ENCODE data around the gene PRDM13. TPM values are rescaled to one million over a fixed set of nuclear protein-coding genes. Genes with fewer than 3 reads are reported as not detected.

Gene PRDM13
- total RNA-seq, 1 donor from 2014 or later: not detected

- peaks cover 5% of the 10 kb centered on the region for H3K36me3 ChIP-seq (ENCODE audit: insufficient read depth, low read length)
- no peak overlapping the region for H3K4me3 Mint-ChIP-seq (ENCODE audit: unreplicated experiment)
- FAIRE-seq: peak; percentile 37
- H3K9me3 ChIP-seq (ENCODE audit: insufficient read depth, low read depth, low read length): no peaks in the 10 kb centered on the region
- peaks cover 2% of the 10 kb centered on the region for H3K4me1 Mint-ChIP-seq (ENCODE audit: low read depth, unreplicated experiment)
- H3K27me3 Mint-ChIP-seq (ENCODE audit: low read depth, unreplicated experiment): no peaks in the 10 kb centered on the region
- H3K4me2 ChIP-seq (ENCODE audit: low read length): no peak overlapping the region
- no peak overlapping the region for H2AFZ ChIP-seq (ENCODE audit: low read depth, low read length)
- peaks cover 52% of the 10 kb centered on the region for H4K20me1 ChIP-seq (ENCODE audit: insufficient read depth, low read length)
- no peak overlapping the region for H3K27ac Mint-ChIP-seq (ENCODE audit: unreplicated experiment)
- no peaks in the 10 kb centered on the region for H3K27me3 ChIP-seq (ENCODE audit: insufficient read depth, low read length)
- H3K4me3 ChIP-seq (ENCODE audit: insufficient read depth, low read depth, low read length): no peak overlapping the region
- H3K9me3 Mint-ChIP-seq (ENCODE audit: unreplicated experiment): no peaks in the 10 kb centered on the region
- peaks cover 5% of the 10 kb centered on the region for H3K4me1 ChIP-seq (ENCODE audit: insufficient read depth, low read length)
- TF ChIP-seq EZH2 (IDR thresholded peaks at IDR 0.05; ENCODE audit: insufficient read depth, low read length) (no peak), CTCF (IDR thresholded peaks at IDR 0.05; ENCODE audit: insufficient read depth, low read depth, low read length) (no peak)
- DNase-seq (ENCODE audit: low read depth): no peak
- no peak overlapping the region for H3K9ac ChIP-seq (ENCODE audit: low read length)
- no peaks in the 10 kb centered on the region for H3K36me3 Mint-ChIP-seq (ENCODE audit: low read depth, unreplicated experiment)
- peaks cover 85% of the 10 kb centered on the region for H3K79me2 ChIP-seq (ENCODE audit: insufficient read depth, low read length)
- no peak overlapping the region for H3K27ac ChIP-seq (ENCODE audit: low read depth, low read length)
These were observed 43.4 kb upstream of the PRDM13 start for GRCh38 chr6:99563056-99563723.

GRCh38 chr6:99568103-99568933 lies 38.3 kb upstream of the PRDM13 start, which contains the start of gene CCNC:
CCNC (minus strand) TSS chr6:99568660; CDS start chr6:99568527, 133 bp downstream.
- Mint-ChIP-seq H3K9me3 (ENCODE audit: unreplicated experiment) (peaks cover 6% of the 10 kb centered on the region), H3K4me1 (ENCODE audit: low read depth, unreplicated experiment) (peaks cover 2% of the 10 kb centered on the region), H3K27ac (ENCODE audit: unreplicated experiment) (peak within 1 kb of the TSS; percentile 94), H3K27me3 (ENCODE audit: low read depth, unreplicated experiment) (no peaks in the 10 kb centered on the region), H3K4me3 (ENCODE audit: unreplicated experiment) (peak within 1 kb of the TSS; percentile 97), H3K36me3 (ENCODE audit: low read depth, unreplicated experiment) (no peaks in the 10 kb centered on the region)
- FAIRE-seq: no peak
- peak within 1 kb of the TSS; percentile 95 for H3K4me2 ChIP-seq (ENCODE audit: low read length)
- H2AFZ ChIP-seq (ENCODE audit: low read depth, low read length): peak within 1 kb of the TSS; percentile 95
- DNase-seq (ENCODE audit: low read depth): peak; percentile 95
- H3K4me1 ChIP-seq (ENCODE audit: insufficient read depth, low read length): peaks cover 5% of the 10 kb centered on the region
- H3K27me3 ChIP-seq (ENCODE audit: insufficient read depth, low read length): no peaks in the 10 kb centered on the region
- TF ChIP-seq CTCF (IDR thresholded peaks at IDR 0.05; ENCODE audit: insufficient read depth, low read depth, low read length) (no peak), EZH2 (IDR thresholded peaks at IDR 0.05; ENCODE audit: insufficient read depth, low read length) (no peak)
- H3K9ac ChIP-seq (ENCODE audit: low read length): peak within 1 kb of the TSS; percentile 95
- H3K4me3 ChIP-seq (ENCODE audit: insufficient read depth, low read depth, low read length): peak within 1 kb of the TSS; percentile 96
- no peaks in the 10 kb centered on the region for H3K36me3 ChIP-seq (ENCODE audit: insufficient read depth, low read length)
- no peaks in the 10 kb centered on the region for H3K9me3 ChIP-seq (ENCODE audit: insufficient read depth, low read depth, low read length)
- H4K20me1 ChIP-seq (ENCODE audit: insufficient read depth, low read length): peaks cover 37% of the 10 kb centered on the region
- peak within 1 kb of the TSS; percentile 90 for H3K27ac ChIP-seq (ENCODE audit: low read depth, low read length)
- H3K79me2 ChIP-seq (ENCODE audit: insufficient read depth, low read length): peaks cover 52% of the 10 kb centered on the region

All from astrocyte (in vitro differentiated cells and primary cell).